ENCODE results near the gene XIAP.

DNA sequence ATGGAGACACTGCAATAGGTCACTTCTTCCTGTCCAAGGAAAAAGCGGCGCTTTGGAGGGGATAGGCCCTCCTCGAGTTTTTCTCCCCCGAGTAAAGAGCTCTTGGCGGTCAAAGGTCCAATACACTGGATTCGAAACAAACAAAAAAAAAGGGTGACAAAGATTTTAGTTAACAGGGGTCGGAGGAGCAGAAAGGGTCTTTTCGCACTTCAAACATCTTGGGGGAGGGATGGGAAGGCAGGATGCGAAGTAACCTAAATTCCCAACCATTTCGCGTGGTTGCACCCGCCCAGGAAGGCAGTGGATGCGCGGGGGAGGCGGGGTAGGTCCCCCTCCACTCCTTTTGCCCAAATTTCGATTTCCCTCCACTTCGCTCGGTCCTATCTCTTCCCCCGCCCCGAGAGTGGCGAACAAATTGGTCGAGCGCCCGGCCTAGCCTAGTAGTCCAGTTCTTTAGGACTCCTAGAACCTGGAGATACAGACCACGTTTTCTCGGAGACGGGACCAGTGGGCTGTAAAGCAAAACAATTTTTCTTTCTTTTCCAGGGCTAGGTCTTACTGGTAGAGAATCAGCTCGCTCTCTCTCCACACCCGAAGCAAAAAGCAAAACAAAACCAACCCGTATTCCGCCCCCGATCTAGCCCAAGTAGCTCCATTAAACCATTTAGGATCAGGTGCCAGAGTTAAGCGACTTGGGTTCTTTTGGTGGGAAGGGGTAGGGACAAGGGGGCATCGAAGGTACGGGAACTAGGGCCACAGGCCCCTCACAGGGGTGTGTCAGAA lies 99.6 kb downstream of the XIAP start:
- TF ChIP-seq, protein P1, sequence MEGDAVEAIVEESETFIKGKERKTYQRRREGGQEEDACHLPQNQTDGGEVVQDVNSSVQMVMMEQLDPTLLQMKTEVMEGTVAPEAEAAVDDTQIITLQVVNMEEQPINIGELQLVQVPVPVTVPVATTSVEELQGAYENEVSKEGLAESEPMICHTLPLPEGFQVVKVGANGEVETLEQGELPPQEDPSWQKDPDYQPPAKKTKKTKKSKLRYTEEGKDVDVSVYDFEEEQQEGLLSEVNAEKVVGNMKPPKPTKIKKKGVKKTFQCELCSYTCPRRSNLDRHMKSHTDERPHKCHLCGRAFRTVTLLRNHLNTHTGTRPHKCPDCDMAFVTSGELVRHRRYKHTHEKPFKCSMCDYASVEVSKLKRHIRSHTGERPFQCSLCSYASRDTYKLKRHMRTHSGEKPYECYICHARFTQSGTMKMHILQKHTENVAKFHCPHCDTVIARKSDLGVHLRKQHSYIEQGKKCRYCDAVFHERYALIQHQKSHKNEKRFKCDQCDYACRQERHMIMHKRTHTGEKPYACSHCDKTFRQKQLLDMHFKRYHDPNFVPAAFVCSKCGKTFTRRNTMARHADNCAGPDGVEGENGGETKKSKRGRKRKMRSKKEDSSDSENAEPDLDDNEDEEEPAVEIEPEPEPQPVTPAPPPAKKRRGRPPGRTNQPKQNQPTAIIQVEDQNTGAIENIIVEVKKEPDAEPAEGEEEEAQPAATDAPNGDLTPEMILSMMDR (conservative IDR thresholded peaks at IDR 0.05): no peak
- no peak for TF ChIP-seq EZH2 (IDR thresholded peaks at IDR 0.05; ENCODE audit: low read depth)

Measured in PC-9 (cell line).